ENCODE results near the gene POFUT2.

Gene POFUT2

DNA sequence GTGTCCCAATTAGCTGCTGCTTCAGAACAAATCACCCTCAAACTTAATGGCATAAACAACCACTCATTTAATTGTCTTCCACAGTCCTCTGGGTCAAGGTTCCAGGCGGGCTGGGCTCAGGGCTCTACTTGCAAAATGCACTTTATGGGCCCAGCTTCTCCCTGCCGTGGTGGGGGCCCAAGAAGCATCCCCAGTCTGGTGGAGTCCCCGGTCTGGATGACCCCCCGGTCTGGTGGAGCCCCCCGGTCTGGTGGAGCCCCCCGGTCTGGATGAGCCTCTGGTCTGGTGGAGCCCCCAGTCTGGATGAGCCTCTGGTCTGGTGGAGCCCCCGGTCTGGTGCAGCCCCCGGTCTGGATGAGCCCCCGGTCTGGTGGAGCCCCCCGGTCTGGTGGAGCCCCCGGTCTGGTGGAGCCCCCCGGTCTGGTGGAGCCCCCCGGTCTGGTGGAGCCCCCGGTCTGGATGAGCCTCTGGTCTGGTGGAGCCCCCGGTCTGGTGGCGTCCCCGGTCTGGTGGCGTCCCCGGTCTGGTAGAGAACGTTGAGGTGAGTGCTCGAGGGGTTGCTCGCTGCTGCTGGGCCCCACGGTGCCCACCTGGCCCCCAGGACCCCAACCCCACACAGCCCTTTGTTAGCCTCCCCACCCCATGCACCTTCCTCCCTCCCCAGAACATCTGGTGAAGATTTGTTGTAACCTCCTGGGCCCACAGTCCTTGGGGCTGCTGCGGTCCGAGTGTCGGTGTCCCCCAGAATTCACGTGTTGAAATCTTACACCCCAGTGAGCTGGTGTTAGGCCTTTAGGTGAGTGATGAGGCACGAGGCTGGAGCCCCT lies 33.8 kb downstream of the POFUT2 start:
- in situ Hi-C loops (cut with HindIII; ENCODE audit: low sequenced_read_pairs): no loop called here

DNA sequence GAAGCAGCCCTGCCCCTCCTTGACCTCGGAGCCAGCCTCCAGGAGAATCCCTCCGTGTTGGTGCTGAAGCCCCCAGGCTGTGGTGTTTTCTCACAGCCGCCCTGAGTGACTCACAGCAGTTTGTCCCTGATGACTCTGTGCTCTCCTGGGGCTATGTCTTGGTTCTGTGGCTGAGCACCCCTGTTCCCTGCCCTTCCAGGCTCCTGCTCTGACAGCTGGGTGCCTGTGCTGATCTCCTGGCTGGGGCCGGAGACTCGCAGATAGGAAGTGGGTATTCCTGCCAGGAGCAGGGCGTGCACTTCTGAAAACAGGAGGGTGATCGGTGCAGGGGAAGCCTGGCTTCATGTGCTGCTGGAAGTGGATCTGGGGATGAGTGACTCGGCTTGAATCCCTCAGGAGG lies 34.5 kb downstream of the POFUT2 start:
- in situ Hi-C loops (cut with HindIII; ENCODE audit: low sequenced_read_pairs): no loop called here

DNA sequence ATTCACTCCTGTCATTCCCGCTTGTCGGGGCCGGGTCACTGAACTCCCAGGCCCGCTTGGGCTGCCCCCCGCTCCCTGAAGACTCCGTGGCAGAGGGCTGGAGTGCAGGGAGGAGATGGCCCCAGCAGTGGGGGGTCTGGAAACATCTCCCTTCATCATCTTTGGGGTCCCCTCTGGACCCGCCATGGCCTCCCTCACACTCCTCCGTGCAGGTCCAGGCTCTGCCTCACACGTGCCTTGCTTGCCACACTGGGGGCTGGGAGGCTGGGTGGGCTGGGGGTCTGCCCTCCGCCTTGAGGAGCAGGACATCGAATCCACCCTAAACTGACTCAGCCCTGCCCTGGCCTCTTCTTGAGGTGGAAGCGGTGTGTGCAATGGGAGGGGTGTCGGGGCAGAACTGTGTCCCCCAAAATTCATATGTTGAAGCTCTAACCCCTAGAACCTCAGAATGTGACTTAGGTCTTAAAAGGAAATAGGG lies 35.2 kb downstream of the POFUT2 start:
- in situ Hi-C loops (cut with HindIII; ENCODE audit: low sequenced_read_pairs): no loop called here

DNA sequence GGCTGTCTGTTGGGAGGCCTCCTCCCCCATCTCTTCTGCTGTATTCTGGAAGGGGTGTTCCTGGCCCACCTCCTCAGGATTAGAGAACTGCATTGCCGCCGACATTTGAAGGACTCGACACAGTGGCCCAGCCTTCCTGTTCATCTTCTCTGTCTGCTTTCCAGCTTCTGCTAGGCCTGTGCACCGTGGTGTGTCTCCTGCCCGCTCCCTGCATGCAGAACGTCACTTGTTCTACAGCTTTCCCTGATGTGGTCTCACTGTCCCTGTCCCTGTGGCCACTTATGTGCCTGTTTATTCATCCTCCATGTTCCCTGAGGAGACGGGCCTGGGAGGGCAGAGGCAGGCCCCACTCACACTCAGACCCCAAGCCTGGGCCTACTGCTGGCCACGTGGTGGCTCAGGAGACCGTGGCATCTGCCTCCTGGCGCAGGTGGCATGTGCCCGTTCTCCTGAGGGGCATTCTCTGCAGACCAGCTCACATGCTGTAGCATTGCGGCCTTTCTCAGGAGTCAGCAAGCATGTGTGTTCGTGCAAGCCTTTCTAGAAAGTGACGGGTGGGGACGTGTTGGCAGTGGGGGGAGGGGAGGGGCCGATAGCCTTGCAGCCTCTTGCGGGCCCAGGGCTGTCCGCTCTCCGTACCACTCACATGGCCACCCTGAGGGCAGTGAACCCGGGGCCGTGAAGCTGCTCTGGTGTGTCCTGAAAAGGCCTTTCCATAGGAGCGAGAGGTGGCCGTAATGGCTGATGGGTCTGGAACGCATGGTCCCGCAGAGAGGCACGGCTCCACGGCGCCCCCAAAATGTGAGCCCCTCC lies 35.9 kb downstream of the POFUT2 start:
- in situ Hi-C loops (cut with HindIII; ENCODE audit: low sequenced_read_pairs): no loop called here

DNA sequence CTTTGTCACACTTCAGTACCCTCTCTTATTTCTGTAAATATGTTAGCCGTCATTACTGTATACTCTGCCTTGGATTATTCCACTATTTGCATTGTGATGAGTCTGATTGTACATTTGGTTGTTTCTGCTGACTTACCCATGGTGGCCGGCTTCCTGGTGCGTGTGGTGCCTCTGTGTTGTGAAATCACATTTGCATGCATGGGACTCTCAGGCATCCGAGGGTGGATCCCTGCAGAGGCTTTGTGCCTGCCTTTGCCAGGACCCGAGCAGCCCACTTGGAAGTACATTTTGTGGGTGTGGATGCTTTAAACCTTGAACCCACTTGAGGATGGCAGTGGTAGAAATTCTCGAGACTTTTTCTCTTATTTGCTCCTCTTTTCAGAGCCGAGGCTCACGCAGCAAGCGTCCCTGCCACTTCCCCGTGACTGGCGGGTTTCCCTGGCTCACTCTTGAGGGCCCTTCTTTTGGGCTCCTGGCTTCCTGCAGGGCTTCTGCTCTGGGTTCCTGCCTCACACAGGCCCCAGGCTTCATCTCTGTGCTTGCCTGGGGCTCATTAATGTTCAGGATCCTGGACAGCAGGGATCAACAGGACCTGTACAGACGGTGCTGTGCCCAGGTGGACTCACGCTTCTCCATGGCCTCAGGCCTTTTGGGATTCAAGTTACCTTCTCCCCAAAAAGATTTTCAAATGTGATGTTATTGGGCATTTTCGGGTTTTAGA lies 36.6 kb downstream of the POFUT2 start:
- in situ Hi-C loops (cut with HindIII; ENCODE audit: low sequenced_read_pairs): no loop called here

DNA sequence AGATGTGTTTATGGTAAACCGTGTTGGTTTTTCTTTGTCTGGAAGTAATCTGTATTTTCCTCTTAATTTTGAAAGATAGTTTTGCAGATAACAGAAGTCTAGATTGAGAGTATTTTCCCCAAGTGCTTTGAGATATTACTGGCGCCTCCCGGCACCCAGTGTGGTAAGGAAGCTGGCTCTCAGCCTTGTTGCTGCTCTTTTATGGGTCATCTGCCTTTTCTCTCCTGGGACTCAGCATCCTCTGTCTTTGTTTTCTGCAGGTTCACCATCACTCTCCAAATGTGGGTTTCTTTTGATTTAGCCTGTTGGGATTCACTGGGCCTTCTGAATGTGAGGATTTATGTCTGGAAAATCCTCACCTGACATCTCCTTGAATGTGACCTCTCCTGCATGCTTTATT lies 37.4 kb downstream of the POFUT2 start:
- in situ Hi-C loops (cut with HindIII; ENCODE audit: low sequenced_read_pairs): no loop called here

DNA sequence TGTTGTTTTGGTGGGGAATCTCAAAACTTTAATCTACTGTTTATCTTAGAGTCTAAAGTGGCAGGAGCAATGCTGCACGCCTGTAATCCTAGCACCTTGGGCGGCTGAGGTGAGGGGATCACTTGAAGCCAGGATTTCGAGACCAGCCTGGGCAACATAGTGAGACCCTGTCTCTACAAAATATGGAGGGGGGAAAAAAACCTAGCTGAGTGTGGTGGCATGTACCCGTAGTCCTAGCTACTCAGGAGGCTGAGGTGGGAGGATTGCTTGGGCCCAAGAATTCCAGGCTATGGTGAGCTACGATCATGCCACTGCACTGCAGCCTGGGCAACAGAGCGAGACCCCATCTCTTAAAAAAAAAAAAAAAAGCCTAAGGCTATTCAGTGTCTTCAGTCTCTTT lies 38.1 kb downstream of the POFUT2 start:
- in situ Hi-C loops (cut with HindIII; ENCODE audit: low sequenced_read_pairs): no loop called here

DNA sequence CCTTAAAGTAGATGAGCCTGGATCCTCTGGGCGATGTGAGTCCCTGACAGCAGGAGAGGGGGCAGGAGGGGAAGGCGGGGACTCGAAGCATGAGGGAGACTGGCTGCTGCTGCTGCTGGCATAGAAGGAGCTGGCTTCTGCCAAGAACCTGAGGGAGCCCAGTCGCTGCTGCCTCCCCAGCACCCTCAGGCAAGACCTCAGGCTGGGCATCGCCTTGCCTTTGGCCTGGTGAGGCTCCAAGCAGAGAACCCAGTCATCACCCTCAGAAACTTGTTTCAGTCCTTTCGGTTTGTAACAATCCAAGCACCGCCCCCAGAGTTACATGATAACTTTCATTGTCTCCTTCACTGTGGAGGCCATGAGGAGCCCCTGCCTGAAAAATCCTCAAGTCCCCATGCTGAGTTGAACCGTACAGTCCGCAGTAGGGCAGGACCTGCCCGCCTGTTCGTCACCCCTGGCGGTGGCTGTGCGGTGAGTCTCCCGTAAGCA lies 38.8 kb downstream of the POFUT2 start:
- in situ Hi-C loops (cut with HindIII; ENCODE audit: low sequenced_read_pairs): no loop called here

DNA sequence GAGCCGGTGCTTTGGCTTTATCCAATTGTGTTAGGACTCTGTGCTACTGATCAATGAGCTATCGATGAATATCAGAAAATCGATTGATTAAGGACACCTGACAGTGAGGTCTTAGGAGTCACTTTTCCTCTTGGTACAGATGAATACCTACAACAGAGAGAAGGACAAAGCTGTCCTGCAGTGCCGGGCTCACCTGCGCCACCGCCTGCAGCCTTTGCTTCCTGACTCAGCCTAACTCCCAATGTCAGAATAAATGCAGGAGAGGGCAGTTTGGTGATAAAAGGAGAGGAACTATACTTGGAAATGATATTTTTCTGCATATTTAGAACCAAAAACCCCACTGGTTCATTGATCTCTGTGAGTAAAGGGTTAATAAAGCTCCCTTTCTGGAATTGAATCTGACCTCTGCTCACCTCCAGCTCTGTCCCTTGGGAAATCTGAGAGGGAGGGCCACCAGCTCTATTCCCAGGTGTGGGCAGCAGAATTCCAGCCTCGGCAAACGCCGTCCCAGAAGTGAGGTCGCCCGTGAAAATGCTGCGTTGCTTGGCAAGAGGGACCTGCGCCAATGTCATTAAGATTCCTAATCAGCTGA lies 39.3 kb downstream of the POFUT2 start:
- in situ Hi-C loops (cut with HindIII; ENCODE audit: low sequenced_read_pairs): no loop called here

DNA sequence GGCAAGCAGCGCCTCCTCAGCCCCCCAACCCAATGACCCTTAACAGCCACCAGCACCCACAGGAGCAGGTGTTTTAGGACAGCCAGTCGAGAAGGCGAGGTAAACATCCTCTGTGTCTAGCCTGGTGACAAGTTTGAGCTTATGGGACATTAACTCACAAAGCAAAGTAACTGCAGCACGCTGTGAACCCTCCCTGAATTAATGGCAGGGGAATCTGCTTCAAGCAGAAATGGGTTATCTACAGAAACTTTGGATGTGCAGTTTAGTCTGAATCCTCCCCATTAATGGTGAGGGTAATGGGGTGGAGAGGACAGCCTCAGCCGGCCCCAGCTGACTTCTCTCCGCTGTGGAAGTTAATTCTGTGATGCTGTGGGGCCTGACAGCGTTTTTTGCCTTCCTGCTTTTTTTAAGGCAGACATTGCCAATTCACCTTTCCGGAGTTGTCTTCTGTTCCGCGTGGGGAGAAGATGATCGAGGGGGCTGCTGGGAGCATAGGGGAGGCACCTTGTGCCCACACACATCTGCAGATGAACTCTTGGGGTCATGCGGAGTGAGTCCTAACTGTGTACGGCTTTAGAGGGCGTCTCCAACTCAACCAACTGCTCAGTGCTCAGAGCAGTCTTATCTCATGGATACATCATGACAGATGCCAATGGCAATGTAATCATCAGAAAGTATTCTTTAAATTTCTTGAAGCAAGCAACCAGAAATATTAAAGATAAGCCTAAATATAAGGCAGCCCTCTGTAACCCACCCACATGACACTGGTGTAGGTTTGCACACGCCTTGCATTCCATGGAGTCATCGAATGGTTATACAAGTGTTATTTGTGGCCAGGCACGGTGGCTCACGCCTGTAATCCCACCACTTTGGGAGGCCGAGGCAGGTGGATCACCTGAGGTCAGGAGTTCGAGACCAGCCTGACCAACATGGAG lies 41.0 kb downstream of the POFUT2 start:
- in situ Hi-C loops (cut with HindIII; ENCODE audit: low sequenced_read_pairs): no loop called here

DNA sequence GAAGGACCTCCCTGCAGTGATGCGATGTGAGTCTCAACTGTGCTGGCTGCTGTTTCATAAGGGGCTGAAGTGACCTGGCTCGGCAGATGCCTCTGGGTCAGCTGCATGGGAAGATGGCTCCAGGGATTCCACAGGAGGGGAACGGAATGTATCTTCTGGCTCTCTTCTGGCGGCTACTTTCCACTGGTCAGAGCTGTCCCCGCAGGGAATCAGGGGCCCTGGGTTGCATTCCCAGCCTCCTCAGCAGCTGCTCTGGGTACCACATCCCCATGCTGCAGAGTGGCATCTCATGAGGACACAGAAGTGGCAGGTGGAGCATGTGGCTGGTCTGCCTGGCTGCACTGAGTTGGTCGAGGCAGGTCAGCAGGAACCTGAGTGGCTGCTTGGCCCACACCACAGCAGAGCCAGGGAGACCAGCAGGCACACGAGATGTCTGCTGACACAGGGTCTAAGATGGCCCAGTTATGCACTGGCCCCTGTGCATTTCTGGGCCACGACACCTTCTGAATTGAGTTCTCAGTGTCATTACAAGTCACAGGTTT lies 42.8 kb downstream of the POFUT2 start:
- in situ Hi-C loops (cut with HindIII; ENCODE audit: low sequenced_read_pairs): no loop called here

DNA sequence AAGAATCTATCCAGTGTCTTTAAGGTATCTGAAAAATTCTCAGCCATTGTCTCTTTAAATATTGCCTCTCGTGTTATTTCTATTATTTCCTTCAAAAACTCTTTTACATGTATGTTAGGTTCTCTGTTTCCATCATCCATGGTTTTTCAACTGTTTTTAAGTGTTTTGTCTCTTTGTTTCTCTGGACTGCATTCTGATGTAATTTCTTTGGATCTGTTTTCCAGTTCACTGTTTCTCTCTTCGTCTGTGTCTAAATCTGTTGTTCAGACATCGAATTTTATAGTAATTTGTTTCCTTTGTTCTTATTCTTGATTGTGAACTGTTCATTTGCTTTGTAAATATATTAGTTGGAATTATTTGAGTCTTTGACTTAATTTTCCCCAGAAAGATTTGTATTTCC lies 44.1 kb downstream of the POFUT2 start:
- in situ Hi-C loops (cut with HindIII; ENCODE audit: low sequenced_read_pairs): no loop called here

DNA sequence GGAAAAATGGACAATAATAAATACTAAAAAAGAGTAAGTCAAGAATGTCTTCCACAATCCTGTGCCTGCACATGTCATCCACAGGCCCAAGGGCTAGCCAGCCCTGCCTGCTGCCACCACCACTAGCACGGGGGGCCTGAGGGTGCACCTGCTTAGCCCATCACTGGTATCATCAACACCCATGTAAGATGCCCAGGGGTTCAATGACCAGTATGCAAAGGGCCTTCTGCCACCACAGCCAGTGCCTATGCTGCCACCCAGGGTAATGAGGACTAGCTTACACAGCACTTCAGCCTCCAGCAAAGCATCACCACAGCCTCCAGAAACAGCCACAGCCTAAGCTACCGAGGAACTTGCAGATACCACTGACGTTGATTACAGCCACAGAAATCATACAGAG lies 46.3 kb downstream of the POFUT2 start:
- in situ Hi-C loops (cut with HindIII; ENCODE audit: low sequenced_read_pairs): no loop called here

DNA sequence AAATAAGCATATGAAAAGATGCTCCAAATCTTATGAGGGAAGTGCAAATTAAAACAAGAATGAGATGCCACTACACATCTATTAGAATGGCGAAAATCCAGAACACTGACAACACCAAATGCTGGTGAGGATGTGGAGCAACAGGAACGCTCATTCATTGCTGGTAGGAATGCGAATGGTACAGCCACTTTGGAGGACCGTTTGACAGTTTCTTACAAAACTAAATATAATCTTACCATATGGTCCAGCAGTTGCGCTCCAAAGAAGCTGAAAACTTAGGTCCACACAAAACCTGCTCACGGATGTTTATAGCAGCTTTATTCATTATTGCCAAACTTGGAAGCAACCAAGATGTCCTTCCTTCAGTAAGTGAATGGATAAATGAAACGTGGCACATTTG lies 50.3 kb downstream of the POFUT2 start:
- in situ Hi-C loops (cut with HindIII; ENCODE audit: low sequenced_read_pairs): no loop called here

DNA sequence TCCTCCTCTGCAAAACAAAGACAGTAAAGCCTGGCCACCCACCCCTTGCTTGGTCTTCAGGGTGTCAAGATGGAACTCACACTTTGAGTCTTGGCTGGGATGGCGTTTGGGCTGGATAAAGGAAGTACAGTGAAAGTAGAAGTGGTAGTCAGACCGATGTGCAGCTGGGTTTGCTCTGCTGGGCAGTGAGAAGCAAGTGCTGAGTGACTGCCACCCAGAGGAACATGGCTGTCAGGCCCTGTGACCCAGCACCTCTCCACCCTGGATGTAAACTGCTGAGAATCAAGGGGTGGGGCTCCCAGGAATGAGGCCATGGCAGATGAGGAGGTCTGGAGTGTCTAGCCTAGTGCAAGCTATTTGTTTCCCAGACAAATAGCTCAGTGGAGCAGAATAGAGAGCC lies 51.2 kb downstream of the POFUT2 start:
- in situ Hi-C loops (cut with HindIII; ENCODE audit: low sequenced_read_pairs): no loop called here

DNA sequence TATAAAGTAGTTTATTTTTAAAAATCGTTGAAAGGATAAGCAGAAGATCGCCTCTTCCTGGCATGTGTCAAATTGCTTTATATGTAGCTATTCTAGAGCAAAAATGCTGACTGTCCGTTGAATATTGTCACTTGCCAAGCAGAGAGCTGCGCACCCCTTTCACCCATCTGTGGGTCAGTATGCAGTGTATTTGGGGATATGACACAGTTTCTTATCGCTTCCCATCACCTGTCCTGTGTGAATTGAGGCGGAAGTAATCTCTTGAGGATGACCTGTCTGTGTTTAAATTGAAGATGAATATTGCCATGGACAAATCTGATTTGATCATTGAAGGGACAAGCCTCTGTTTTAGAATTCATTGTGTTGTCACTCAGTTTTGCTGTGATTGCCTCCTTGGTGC lies 52.2 kb downstream of the POFUT2 start:
- in situ Hi-C loops (cut with HindIII; ENCODE audit: low sequenced_read_pairs): no loop called here

DNA sequence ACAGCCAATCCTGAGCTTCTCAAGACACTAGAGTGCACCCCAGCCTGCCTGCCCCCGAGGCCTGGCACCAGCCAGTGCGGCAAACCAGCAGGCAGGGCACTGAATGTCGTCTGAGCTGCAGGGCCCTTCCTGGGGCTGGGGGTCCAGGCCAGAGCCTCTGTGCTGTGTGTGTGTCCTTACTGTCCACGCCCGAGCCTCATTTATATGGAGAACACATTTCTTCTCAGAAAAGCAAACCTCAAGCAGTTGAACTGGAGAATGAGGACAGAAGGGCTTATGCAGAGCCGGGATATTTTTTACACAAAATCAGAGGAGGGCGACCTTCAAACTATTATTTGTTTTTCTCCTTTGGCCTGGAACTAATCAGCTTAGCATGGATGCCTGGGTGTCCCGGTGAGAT lies 52.7 kb downstream of the POFUT2 start:
- in situ Hi-C loops (cut with HindIII; ENCODE audit: low sequenced_read_pairs): no loop called here

DNA sequence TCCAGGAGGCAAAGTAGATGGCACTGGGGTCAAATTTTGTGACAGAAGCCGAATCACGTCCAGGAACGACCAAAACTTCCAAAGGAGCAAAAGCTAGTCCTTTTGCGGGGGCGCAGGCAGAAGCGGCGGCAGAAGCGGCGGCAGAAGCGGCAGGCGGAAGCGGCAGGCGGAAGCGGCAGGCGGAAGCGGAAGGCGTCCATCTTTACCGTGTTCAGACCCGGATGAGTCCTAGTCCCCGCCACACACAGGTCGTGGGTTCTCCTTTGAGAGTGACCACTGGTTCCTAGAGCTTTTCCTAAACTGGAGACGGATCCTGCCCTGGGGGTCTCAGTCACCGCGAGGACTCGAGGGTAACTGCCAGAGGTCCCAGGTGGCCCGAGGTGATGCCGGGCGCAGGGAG lies 53.6 kb downstream of the POFUT2 start:
- in situ Hi-C loops (cut with HindIII; ENCODE audit: low sequenced_read_pairs): no loop called here

DNA sequence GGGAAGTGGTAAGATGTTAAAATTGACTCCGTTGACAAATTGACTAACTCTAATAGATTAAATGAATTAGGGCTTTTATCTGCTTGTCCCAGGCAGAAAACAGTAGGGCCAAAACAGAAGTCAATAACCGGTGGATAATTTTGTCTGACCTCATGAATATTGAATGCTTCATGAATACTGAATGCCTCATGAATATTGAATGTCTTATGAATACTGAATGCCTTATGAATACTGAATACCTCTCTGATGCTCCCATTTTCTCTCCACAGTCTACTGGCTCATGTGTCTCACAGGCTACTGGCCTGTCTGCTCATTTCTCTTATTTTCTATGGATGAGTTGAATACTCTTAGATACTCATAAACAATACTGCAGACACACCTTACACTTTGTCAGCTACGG lies 56.0 kb downstream of the POFUT2 start:
- in situ Hi-C loops (cut with HindIII; ENCODE audit: low sequenced_read_pairs): no loop called here
